ENCODE results near the gene SUGCT. TPM values are rescaled to one million over a fixed set of nuclear protein-coding genes. Genes with fewer than 3 reads are reported as not detected.
"Not testable (repeated sequence)": the region's sequence is repeated elsewhere in the genome, so short reads cannot be mapped to it uniquely, and the experiment has no call there.

SUGCT gene
- total and polyA plus RNA-seq, 3 donors from 2014 or later: 7.1 to 9.8 (median 8.1) TPM

- DNase-seq: no peak
- Histone ChIP-seq H3K4me3 (no peak overlapping the region), H3K27ac (no peak overlapping the region), H3K27me3 (no peaks in the 10 kb centered on the region), H3K4me1 (no peaks in the 10 kb centered on the region), H3K36me3 (ENCODE audit: low read depth, missing control alignments) (no peaks in the 10 kb centered on the region), H3K9me3 (no peaks in the 10 kb centered on the region)
- intact Hi-C loops (cut with DNase I; ENCODE audit: low total_unique reads): no loop called here
- TF ChIP-seq POLR2A (IDR thresholded peaks at IDR 0.05): no peak
- TF ChIP-seq, protein P1, sequence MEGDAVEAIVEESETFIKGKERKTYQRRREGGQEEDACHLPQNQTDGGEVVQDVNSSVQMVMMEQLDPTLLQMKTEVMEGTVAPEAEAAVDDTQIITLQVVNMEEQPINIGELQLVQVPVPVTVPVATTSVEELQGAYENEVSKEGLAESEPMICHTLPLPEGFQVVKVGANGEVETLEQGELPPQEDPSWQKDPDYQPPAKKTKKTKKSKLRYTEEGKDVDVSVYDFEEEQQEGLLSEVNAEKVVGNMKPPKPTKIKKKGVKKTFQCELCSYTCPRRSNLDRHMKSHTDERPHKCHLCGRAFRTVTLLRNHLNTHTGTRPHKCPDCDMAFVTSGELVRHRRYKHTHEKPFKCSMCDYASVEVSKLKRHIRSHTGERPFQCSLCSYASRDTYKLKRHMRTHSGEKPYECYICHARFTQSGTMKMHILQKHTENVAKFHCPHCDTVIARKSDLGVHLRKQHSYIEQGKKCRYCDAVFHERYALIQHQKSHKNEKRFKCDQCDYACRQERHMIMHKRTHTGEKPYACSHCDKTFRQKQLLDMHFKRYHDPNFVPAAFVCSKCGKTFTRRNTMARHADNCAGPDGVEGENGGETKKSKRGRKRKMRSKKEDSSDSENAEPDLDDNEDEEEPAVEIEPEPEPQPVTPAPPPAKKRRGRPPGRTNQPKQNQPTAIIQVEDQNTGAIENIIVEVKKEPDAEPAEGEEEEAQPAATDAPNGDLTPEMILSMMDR (IDR thresholded peaks at IDR 0.05): no peak
- WGBS, 2 donors: 82 to 83% methylated on average over 6 of the region's 6 CpGs
Observed at GRCh38 chr7:40595129-40595528, 460.3 kb downstream of the SUGCT start.

DNA sequence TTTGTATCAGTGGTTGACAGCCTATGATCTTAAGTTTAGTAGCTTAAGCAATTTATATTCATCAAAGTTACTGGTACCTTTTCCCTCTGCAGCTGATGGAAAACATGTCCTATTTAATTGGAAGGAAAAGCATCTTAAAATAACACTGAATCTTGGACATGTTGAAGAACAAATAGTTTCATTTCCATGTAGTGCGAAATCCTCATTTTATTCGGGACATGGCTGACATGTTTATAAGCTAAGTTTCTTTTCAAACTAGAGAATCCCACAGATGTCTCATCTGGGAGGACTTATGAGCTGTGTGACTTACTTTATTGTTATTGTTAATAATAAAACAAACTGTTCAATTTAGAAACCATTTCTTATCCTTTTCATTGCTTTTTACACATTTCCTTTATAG is 461.0 kb downstream of the SUGCT start:
- WGBS, 2 donors: 62 to 63% methylated on average over 2 of the region's 2 CpGs
- Histone ChIP-seq H3K9me3 (no peaks in the 10 kb centered on the region), H3K27me3 (no peaks in the 10 kb centered on the region), H3K4me3 (no peak overlapping the region), H3K4me1 (no peaks in the 10 kb centered on the region), H3K27ac (no peak overlapping the region), H3K36me3 (ENCODE audit: low read depth, missing control alignments) (no peaks in the 10 kb centered on the region)
- intact Hi-C loops (cut with DNase I; ENCODE audit: low total_unique reads): no loop called here
- DNase-seq: no peak
- no peak for TF ChIP-seq POLR2A (IDR thresholded peaks at IDR 0.05)
- TF ChIP-seq, protein P1 (IDR thresholded peaks at IDR 0.05): no peak

- Histone ChIP-seq H3K36me3 (ENCODE audit: low read depth, missing control alignments) (no peaks in the 10 kb centered on the region), H3K27me3 (no peaks in the 10 kb centered on the region), H3K4me3 (no peak overlapping the region), H3K27ac (no peak overlapping the region), H3K9me3 (no peaks in the 10 kb centered on the region), H3K4me1 (no peaks in the 10 kb centered on the region)
- TF ChIP-seq POLR2A (IDR thresholded peaks at IDR 0.05): no peak
- TF ChIP-seq, protein P1 (IDR thresholded peaks at IDR 0.05): no peak
- intact Hi-C loops (cut with DNase I; ENCODE audit: low total_unique reads): no loop called here
- DNase-seq: no peak
Observed at GRCh38 chr7:40597517-40597916, 462.7 kb downstream of the SUGCT start.

DNA sequence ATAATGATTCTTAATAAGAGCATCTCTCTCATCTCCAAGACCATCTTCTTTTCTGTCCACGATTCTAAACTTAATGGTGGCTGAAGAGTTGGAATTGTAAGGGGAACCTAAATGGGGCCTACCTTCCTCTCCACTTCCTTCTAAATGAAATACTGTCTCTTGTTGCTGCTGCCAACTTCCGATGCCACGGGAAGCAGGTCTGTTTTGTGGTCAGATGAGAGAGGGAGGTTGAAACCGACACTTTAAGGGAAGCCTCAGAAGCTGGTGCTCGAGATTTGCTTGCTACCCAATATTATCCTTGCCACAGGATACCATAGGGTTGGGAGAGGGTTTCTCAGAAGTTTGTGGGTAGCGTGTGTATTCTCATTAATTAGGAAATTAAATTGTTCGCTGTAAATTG is 464.1 kb downstream of the SUGCT start:
- H3K4me1 ChIP-seq: no peaks in the 10 kb centered on the region
- H3K27me3 ChIP-seq: no peaks in the 10 kb centered on the region
- no peak for DNase-seq
- no peak overlapping the region for H3K27ac ChIP-seq
- 87 to 88% methylated on average over 7 of the region's 7 CpGs for WGBS, 2 donors
- H3K36me3 ChIP-seq (ENCODE audit: low read depth, missing control alignments): no peaks in the 10 kb centered on the region
- intact Hi-C loops (cut with DNase I; ENCODE audit: low total_unique reads): no loop called here
- no peaks in the 10 kb centered on the region for H3K9me3 ChIP-seq
- no peak for TF ChIP-seq POLR2A (IDR thresholded peaks at IDR 0.05)
- TF ChIP-seq, protein P1 (IDR thresholded peaks at IDR 0.05): no peak
- no peak overlapping the region for H3K4me3 ChIP-seq

- H3K27ac ChIP-seq: no peak overlapping the region
- no peaks in the 10 kb centered on the region for H3K4me1 ChIP-seq
- H3K36me3 ChIP-seq (ENCODE audit: low read depth, missing control alignments): no peaks in the 10 kb centered on the region
- TF ChIP-seq, protein P1 (IDR thresholded peaks at IDR 0.05): no peak
- TF ChIP-seq POLR2A (IDR thresholded peaks at IDR 0.05): no peak
- no peak for DNase-seq
- intact Hi-C loops (cut with DNase I; ENCODE audit: low total_unique reads): no loop called here
- 91 to 96% methylated on average over 5 of the region's 5 CpGs for WGBS, 2 donors
- no peaks in the 10 kb centered on the region for H3K27me3 ChIP-seq
- H3K4me3 ChIP-seq: no peak overlapping the region
- H3K9me3 ChIP-seq: no peaks in the 10 kb centered on the region
Observed at GRCh38 chr7:40599836-40600235, 465.0 kb downstream of the SUGCT start.

- H3K27me3 ChIP-seq; intact Hi-C loops (cut with DNase I; ENCODE audit: low total_unique reads); H3K4me1 ChIP-seq; H3K4me3 ChIP-seq; H3K9me3 ChIP-seq; H3K27ac ChIP-seq; DNase-seq; H3K36me3 ChIP-seq (ENCODE audit: low read depth, missing control alignments): not testable (repeated sequence)
- WGBS, 2 donors: 66 to 78% methylated on average over 2 of the region's 2 CpGs
Observed at GRCh38 chr7:40602351-40602750, 467.5 kb downstream of the SUGCT start.
